CD4-positive, alpha-beta T cell treated with Interferon alpha-2 for 1 hour (primary cell): Measurements from ENCODE around the gene UHMK1.
"Not testable (repeated sequence)": the region's sequence is repeated elsewhere in the genome, so short reads cannot be mapped to it uniquely, and the experiment has no call there.

ENCODE experiments used
- DNase-seq, 2 donors: peaks; one replicate each; pipeline ENCODE4 v3.0.0-alpha.2; 2020 to 2022

UHMK1 gene, protein sequence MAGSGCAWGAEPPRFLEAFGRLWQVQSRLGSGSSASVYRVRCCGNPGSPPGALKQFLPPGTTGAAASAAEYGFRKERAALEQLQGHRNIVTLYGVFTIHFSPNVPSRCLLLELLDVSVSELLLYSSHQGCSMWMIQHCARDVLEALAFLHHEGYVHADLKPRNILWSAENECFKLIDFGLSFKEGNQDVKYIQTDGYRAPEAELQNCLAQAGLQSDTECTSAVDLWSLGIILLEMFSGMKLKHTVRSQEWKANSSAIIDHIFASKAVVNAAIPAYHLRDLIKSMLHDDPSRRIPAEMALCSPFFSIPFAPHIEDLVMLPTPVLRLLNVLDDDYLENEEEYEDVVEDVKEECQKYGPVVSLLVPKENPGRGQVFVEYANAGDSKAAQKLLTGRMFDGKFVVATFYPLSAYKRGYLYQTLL

DNA sequence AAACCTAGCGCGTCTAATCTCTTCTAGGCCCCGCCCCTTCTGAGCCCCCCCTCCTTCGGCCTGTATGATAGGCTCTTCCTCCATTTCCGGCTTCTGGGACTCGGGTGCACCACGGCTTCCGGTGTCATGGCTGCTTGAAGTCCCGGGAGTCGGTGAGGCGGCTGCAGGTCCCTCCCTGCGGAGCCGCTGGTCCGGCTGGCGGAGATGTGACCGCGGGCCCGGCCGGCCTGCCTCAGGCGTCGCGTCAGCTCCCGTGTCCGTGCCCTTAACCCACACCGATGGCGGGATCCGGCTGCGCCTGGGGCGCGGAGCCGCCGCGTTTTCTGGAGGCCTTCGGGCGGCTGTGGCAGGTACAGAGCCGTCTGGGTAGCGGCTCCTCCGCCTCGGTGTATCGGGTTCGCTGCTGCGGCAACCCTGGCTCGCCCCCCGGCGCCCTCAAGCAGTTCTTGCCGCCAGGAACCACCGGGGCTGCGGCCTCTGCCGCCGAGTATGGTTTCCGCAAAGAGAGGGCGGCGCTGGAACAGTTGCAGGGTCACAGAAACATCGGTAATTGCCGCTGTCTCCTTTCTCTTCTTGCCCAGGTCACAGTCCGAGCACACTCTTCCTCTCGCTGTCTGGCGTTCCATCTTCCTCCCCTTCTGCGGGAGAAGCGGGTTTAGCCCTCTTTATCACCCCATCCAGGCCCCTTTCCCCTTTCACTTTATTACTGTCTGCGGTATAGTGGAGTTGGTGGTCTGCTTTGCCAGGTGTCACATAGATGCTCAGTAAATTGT lies at the start of gene UHMK1:
Gene UHMK1 (plus strand): TSS at position 96 of the 773 bp plus-strand sequence. CDS start 183 bp downstream, at position 279.
- peak; percentile 91 for DNase-seq

DNA sequence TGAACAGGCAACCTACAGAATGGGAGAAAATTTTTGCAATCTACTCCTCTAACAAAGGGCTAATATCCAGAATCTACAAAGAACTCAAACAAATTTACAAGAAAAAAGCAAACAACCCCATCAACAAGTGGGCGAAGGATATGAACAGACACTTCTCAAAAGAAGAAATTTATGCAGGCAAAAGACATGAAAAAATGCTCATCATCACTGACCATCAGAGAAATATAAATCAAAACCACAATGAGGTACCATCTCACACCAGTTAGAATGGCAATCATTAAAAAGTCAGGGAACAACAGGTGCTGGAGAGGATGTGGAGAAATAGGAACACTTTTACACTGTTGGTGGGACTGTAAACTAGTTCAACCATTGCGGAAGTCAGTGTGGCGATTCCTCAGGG lies 43.3 kb upstream of the UHMK1 start:
- not testable (repeated sequence) for DNase-seq

DNA sequence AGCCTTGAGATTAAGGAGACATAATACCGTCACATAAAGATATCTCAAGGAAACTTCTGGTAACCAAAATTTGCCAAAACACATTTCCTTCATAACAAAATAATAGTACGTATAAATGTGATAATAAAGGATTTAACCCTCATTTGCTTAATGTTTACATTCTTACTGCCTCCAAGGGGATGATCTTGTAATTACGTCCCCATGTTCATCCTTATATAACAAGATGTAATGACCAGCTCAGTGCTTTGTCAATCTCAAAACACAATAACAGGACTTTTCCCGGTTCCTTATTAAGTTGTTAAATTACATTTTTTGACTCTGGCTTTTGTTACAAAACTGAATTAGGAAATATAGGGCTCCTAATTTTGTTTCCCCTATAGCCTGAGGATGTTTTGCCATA lies 41.3 kb upstream of the UHMK1 start:
- no peak for DNase-seq

DNA sequence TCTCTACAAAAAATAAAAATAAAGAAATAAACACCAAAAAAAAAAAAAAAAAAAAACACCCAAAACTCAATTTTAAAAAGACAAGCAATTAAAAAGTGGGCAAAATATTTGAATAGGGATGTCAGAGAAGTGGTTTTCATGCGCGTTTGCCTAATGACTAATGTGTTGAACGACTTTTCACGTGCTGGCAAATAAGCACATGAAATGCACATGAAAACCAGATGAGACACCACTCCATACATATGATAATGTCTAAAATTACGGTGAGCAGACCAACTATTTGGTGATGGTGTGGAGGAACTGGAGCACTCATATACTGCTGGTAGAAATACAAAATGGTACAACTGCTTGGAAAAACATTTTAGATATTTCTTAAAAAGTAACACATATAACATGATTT lies 39.4 kb upstream of the UHMK1 start:
- DNase-seq: no peak

DNA sequence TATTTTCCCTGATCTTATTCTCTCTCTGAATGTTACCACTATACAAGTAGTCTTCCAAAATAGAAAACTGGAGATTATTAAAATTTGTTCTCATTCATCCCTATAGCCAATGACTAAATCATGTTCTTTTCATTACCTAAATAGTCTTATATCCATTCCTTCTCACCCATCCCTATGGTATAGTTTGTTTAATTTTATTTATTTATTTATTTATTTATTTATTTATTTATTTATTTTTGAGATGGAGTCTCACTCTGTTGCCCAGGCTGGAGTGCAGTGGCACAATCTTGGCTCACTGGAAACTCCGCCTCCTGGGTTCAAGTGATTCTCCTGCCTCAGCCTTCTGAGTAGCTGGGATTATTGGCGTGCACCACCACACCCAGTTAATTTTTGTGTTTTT lies 35.2 kb upstream of the UHMK1 start:
- DNase-seq: not testable (repeated sequence)

DNA sequence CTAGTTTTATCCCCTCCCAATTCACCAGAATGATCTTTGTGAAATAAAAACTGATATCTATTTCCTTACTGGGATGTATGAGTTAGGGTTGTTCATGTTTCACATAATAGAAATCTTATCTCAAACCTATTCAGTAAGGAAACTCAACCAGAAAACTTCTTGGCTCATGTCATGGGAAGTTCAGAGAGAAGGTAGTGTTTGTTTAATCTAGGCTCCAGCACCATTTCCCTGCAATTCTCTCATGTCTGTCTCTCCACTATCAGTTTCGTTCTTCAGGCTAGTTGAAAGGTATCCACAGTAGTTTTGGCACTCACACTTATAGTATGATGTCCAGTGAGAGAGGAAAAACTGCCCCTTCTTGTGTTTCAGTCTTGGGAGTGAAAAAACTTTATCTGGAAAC lies 34.6 kb upstream of the UHMK1 start:
- no peak for DNase-seq

DNA sequence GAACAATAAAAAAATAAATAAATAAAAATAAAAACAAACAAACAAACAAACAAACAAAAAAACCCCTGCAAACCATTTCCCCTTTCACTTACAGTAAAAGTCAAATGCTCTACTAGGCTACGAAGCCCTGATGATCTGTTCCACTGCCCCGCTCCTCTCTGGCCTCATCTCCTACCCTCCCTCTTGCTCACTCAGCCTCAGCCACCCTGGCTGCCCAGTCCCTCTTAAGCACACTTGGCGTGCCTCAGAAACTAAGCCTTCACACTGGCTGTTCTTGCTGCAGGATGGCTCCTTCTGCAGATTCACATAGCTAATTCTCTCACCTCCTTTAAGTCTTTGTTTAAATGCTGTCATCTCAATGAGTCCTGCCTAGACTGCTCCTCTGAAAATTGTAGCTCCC lies 30.8 kb upstream of the UHMK1 start:
- no peak for DNase-seq

DNA sequence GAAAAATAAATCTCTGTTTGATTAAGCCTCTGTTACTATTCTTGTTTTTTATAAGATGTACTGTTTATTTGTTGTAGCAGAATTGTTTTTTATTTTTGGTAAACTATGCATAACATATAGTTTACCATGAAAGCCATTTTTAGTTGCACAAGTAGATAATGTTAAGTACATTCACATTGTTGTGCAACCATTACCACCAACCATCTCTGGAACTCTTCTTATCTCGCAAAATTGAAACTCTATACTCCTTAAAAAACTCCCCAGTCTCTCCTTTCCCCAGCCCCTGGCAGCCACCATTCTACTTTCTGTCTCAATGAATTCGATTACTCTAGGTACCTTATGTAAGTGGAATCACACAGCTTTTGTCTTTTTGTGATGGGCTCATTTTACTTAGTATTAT lies 27.4 kb upstream of the UHMK1 start:
- DNase-seq: no peak

DNA sequence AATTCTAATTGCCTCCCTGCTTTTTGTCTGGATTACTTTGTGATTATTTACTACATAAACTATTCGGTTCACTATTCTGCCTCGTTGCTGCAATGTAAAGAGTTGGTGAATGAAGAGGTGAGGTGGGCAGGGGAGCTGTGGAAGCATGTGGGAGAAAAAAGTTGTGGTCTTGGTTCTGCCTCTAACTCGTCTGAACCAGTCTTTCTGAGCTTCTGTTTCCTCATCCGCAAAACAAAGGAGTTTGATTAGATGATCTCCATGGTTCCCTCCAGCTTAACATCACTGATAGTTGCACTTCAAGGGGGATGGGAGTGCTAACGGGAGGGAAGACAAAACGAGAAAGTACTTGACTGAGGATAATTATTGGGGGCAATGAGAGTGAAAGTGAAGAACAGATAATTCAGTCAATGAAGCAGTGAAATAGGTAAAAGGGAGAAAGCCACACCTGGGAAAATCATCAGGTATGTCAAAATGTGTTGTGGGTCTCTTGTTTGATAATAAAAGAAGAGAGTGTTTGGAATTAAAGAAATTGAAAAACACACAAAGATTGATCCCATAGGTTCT lies 26.2 kb upstream of the UHMK1 start:
- DNase-seq: no peak

DNA sequence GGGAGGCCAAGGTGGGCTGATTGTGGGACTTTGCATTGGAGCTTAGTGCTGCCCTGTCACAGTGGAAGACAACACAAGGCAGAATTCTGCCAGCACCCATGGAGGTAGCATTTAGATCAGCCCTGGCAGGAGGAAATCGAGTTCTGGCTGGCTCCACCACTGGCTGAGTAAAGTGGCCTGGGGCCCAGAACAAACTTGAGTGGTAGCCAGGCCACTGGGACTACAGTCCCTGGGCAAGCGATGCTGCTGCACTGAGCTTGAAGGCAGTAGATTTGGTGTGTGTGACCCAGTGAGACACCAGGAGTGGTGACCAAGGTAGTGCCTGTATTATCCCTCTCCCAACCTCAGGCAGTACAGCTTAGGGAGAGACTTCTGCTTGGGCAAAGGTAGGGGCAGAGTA lies 22.5 kb upstream of the UHMK1 start:
- DNase-seq: no peak

DNA sequence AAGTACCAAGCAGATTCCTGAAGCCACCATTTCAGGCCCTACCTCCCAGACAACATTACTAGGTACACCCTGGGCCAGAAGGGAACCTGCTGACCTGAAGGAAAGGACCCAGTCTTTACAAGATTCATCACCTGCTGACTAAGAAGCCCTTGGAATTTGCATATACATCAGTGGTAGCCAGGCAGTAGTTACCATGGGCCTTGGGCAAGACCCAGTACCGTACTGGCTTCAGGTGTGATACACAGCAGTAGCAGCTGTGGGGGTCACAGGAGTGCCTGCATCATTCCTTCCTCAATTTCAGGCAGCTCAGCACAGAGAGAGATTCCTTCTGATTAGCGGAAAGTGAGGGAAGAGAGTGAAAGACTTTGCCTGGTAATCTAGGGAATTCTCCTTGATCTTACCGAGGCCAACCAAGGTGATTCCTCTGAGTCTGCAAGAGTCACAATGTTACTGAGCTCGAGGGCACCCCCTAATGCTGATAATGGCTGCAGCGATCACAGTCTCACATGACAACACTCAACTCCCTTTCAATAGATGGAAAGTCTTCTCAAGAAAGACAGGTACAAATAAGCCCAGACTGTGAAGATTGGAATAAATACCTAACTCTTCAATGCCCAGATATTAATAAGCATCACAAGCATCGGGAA lies 22.0 kb upstream of the UHMK1 start:
- DNase-seq: no peak

DNA sequence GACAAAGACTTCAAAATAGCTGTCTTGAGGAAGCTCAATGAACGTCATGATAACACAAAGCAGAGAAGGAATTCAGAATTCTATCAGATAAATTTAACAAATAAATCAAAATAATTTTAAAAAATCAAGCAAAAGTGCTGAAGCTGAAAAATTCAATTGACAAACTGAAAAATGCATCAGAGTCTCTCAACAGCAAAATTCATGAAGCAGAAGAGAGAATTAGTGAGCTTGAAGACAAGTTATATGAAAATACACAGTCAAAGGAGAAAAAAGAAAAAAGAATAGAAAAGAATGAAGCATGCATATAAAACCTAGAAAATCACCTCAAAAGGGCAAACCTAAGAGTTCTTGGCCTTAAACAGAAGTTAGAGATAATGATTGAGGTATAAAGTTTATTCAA lies 21.0 kb upstream of the UHMK1 start:
- DNase-seq: no peak

DNA sequence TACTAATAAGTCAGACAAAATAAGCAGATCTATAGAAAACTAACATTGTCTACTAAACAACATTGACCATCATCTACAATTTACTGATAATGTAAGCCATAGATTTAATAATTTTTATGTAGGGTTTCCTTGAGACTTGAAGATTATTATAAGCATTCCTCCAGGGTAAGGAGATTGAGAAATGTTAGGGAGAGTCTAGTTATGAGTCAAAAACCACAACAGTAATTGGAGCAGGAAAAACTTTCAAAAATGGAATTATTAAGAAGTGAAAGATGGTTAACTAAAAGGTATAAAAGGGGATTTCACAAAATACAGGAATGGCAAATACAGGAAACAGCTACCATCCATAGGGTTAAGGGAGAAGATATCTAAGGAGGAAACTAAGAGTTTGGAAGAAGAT lies 12.4 kb upstream of the UHMK1 start:
- DNase-seq: no peak

DNA sequence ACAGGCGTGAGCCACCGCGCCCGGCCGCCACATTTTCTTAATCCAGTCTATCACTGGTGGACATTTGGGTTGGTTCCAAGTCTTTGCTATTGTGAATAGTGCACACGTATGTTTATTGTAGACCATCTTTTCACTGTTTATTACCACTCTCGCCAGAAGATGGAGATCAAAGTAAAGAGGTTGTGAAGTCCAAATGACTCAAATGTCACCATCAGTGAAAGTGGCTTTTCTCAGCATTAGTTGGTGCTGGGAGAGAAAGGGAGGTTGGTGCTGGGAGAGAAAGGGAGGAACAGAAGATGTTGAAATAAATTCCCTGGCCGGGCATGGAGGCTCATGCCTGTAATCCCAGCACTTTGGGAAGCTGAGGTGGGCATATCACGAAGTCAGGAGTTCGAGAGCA lies 10.4 kb upstream of the UHMK1 start:
- no peak for DNase-seq

DNA sequence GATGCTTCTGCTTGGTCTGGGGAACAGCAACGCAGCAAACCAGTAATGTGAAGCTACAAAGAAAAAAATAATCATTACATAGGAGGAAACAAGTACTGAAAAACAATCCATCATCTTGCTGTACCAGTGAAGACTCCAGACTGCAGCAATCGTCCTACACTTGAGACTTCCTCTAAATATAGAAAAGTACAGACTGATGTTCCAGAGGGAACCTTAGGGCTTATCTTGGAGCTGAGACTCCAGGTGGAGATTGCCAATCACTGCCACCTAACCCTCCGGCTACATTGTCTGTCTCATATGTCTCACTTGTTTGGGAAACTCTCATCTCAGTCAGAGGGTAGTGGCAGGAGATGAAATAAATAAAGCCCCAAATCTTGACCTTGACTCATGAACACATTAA lies 9.4 kb upstream of the UHMK1 start:
- DNase-seq: no peak

DNA sequence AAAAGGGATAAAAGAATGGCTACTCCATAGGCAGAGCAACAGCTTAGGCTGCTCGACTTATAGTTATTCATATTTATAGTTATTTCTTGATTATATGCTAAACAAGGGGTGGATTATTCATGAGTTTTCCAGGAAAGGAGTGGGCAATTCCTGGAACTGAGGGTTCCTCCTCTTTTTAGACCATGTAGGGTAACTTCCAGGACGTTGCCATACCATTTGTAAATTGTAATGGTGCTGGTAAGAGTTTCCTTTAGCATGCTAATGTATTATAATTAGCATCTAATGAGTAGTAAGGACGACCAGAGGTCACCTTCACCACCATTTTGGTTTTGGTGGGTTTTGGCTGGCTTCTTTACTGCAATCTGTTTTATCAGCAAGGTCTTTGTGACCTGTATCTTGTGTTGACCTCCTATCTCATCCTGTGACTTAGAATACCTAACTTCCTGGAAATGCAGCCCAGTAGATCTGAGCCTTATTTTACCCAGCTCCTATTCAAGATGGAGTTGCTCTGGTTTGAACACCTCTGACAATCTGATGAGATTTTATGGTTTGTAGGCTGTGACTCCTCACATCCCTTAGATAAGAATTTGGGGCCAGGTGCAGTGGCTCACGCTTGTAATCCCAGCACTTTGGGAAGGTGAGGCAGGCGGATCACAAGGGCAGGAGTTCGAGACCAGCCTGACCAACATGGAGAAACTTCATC lies 1.9 kb upstream of the UHMK1 start:
- DNase-seq: peak in 1 of 2 donors; percentile 7

DNA sequence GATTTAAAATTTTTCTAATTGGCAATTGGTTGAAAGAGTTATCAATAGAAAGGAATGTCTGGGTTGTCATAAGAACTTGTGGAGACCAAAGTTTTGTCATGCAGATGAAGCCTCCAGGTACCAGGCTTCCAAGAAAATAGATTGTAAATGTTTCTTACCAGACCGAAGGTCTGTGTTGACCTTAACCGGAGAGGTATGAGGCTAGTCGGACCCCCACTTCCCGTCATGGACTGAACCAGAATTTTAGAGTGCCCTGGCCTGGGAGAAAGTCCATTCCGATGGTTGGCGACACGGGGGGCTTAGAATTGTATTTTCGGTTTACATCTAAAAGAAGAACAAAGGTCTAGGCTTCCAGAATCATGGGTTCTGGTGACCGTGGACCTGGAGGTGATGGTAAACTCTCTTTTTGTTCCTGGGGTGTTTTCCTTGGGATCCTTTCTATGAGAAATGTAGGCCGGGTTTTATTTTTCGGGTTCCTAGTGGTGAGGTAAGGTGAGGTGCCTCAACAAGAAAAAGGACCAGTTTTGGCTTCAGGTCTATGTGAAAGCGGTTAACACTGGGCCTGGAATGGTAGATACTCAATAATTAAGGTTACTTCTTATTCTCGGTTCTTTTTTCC lies 405 bp upstream of the UHMK1 start:
- no peak for DNase-seq

DNA sequence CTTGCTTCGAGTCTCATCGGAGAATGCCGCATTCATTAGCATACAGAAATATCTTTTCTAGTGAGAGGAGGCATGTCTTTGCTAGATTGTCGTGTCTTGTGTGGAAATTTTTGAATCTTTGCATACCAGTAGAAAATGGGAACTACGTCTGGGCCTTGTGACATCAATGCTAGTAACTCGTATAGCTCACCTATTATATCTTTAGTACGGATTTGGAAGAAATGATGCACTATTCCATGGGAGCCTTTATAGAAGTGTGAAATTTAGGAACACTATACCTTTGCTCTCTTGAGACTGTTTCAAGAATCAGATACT lies 835 bp downstream of the UHMK1 start:
- no peak for DNase-seq

DNA sequence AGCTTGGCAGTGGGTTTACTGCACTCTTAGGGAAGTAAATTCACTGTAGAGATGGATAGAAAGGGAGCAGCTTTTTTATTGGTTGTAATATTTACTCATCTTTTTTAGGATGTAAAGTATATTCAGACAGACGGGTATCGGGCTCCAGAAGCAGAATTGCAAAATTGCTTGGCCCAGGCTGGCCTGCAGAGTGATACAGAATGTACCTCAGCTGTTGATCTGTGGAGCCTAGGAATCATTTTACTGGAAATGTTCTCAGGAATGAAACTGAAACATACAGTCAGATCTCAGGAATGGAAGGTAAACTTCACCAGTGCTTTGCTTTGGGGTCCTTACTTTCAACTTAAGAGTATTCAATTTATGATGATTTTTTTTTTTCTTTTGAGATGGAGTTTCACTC lies 3.2 kb downstream of the UHMK1 start:
- DNase-seq: no peak

DNA sequence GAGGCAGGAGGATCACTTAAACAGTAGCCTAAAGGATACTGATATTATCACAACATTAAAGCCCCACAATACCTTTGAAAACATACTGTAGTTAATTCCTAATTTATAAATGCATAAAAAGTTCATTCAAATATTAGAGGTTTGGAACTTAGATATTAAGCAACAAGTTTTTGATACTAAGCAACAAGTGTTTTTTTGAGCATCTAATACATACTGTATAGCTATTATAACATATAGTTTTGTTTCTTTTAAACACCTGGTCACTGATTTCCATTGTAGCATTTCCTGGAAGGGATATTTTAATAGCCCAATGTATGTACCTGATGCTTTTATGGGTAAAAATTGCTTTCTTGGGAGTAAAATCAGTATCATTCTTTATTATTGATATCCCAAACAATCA lies 4.5 kb downstream of the UHMK1 start:
- no peak for DNase-seq

DNA sequence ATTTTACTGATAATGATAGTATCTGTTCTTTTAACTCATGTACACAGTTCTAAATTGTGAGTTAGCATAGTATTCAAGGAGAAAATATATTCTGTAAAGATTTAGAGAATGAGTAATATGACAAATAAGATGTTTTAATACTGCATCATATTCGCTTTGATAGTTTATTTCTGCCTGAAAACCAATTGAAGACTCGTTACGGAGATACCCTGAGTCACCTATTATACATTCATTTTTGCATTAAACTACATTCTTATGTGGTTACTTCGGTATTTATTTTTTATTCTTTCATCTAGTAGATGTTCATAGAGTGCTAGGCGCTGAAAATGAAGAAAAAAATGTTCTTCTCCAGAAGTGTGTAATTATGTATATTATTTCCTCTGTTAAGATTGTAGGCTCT lies 5.3 kb downstream of the UHMK1 start:
- DNase-seq: no peak

DNA sequence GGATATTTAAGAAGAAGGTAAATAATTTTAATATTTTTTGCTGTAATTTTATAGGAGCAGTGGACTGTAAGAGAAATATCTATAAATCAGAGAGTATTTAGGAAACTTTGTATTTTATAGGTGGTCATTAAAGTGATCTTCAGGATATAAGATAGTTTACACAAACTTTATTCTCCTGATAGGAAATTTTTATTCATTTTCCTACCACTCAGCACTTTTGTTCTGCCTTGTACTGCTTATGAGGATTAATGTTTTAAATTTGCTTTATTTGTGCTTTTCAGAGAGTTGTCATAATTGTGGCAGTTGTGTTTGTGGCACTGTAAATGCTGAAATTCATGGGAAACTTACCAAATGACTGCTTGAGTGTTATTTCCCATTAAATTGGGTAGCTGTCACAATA lies 29.7 kb downstream of the UHMK1 start:
- DNase-seq: no peak
